NT2/D1 (cell line): ENCODE results near the gene CFAP210.

Experiments used
- DNase-seq: peaks from one replicate; pipeline ENCODE4 v3.0.0-alpha.2; 2011; ENCODE audit warnings: low read depth, low spot score
- H3K27me3 ChIP-seq: 2 replicates; pipeline ENCODE4 v1.6.0; 2011; ENCODE audit warnings: mild to moderate bottlenecking; ENCODE audit not compliant: insufficient read length, insufficient read depth
- H3K36me3 ChIP-seq: 2 replicates; pipeline ENCODE4 v1.6.1; 2011; ENCODE audit warnings: mild to moderate bottlenecking, low read length, mixed read lengths; ENCODE audit not compliant: insufficient read depth, insufficient read length
- H3K4me1 ChIP-seq: 2 replicates; pipeline ENCODE4 v1.5.1; 2011; ENCODE audit not compliant: insufficient read depth, insufficient read length
- H3K4me3 ChIP-seq: 2 replicates; pipeline ENCODE4 v1.5.1; 2011; ENCODE audit warnings: low read depth; ENCODE audit not compliant: insufficient read length
- H3K9ac ChIP-seq: 2 replicates; pipeline ENCODE4 v1.6.0; 2011; ENCODE audit warnings: low read depth; ENCODE audit not compliant: insufficient read length
- H3K9me3 ChIP-seq: 2 replicates; pipeline ENCODE4 v1.5.1; 2011; ENCODE audit warnings: mild to moderate bottlenecking, low read length; ENCODE audit not compliant: insufficient read depth
- SUZ12 ChIP-seq: IDR thresholded peaks from 2 replicates; pipeline ENCODE4 v1.6.1; 2011; ENCODE audit not compliant: insufficient read length, insufficient read depth; ENCODE audit errors: extremely low read depth
- YY1 ChIP-seq: IDR thresholded peaks from 2 replicates; pipeline ENCODE4 v1.6.1; 2011; ENCODE audit not compliant: insufficient read length, insufficient read depth
- ZNF274 ChIP-seq: IDR thresholded peaks from 2 replicates; pipeline ENCODE4 v1.6.1; 2011; ENCODE audit warnings: mild to moderate bottlenecking, low read depth, low read length

Gene CFAP210

GRCh38 chr2:169662744-169663143, 31.5 kb downstream of the CFAP210 start:
- no peaks in the 10 kb centered on the region for H3K9me3 ChIP-seq
- no peaks in the 10 kb centered on the region for H3K36me3 ChIP-seq
- H3K9ac ChIP-seq: no peak overlapping the region
- no peaks in the 10 kb centered on the region for H3K27me3 ChIP-seq
- no peak for DNase-seq
- H3K4me3 ChIP-seq: no peak overlapping the region
- no peaks in the 10 kb centered on the region for H3K4me1 ChIP-seq
- TF ChIP-seq YY1 (no peak), ZNF274 (no peak), SUZ12 (no peak)

- TF ChIP-seq YY1 (no peak), SUZ12 (no peak), ZNF274 (no peak)
- Histone ChIP-seq H3K36me3 (no peaks in the 10 kb centered on the region), H3K4me1 (no peaks in the 10 kb centered on the region), H3K4me3 (no peak overlapping the region), H3K9me3 (no peaks in the 10 kb centered on the region), H3K27me3 (no peaks in the 10 kb centered on the region), H3K9ac (no peak overlapping the region)
- no peak for DNase-seq
These were observed 32.9 kb downstream of the CFAP210 start for GRCh38 chr2:169661265-169661664.

- H3K9ac ChIP-seq: no peak overlapping the region
- no peaks in the 10 kb centered on the region for H3K9me3 ChIP-seq
- no peak overlapping the region for H3K4me3 ChIP-seq
- H3K4me1 ChIP-seq: no peaks in the 10 kb centered on the region
- no peaks in the 10 kb centered on the region for H3K27me3 ChIP-seq
- TF ChIP-seq ZNF274 (no peak), SUZ12 (no peak), YY1 (no peak)
- no peak for DNase-seq
- H3K36me3 ChIP-seq: no peaks in the 10 kb centered on the region
These were observed 34.9 kb downstream of the CFAP210 start for GRCh38 chr2:169659320-169659719.

DNA sequence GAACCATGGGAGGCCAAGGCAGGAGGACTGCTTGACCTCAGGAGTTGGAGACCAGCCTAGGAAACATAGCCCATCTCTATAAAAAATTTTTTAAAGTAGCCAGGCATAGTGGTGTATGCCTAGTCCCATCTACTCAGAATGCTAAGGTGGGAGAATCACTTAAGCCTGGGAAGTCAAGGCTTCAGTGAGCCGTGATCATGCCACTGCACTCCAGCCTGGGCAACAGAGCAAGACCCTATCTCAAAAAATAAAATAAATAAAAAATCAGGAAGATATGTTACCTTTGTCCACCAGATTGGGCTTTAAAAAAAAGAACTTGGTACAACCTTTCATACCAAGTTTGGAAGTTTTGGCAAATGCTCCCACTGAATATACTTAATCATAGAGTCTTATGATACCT, 35.3 kb downstream of the CFAP210 start:
- no peak overlapping the region for H3K4me3 ChIP-seq
- H3K9me3 ChIP-seq: no peaks in the 10 kb centered on the region
- H3K9ac ChIP-seq: no peak overlapping the region
- H3K36me3 ChIP-seq: no peaks in the 10 kb centered on the region
- H3K4me1 ChIP-seq: no peaks in the 10 kb centered on the region
- H3K27me3 ChIP-seq: no peaks in the 10 kb centered on the region
- no peak for DNase-seq
- no peak for TF ChIP-seq ZNF274
- TF ChIP-seq SUZ12: no peak
- TF ChIP-seq YY1: no peak

DNA sequence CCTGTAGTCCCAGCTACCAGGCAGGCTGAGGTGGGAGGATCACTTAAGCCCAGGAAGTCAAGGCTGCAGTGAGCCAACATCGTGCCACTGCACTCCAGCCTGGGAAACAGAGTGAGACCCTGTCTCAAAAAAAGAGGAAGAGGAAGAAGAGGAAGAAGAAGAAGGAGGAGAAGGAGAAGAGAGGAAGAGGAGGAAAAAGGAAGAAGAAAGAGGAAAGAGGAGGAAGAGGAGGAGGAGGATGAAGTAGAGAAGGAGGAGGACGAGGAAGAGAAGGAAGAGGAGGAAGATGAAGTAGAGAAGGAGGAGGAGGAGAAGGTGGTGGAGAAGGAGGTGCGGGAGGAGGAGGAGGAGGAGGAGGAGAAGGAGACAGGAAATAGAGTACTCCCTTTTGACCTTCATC, 38.0 kb downstream of the CFAP210 start:
- DNase-seq: no peak
- H3K27me3 ChIP-seq: no peaks in the 10 kb centered on the region
- no peak overlapping the region for H3K4me3 ChIP-seq
- no peaks in the 10 kb centered on the region for H3K36me3 ChIP-seq
- no peaks in the 10 kb centered on the region for H3K4me1 ChIP-seq
- H3K9me3 ChIP-seq: no peaks in the 10 kb centered on the region
- H3K9ac ChIP-seq: no peak overlapping the region
- TF ChIP-seq SUZ12 (no peak), YY1 (no peak), ZNF274 (no peak)

- no peak for TF ChIP-seq SUZ12
- no peak for TF ChIP-seq YY1
- no peak for TF ChIP-seq ZNF274
- H3K4me1 ChIP-seq: no peaks in the 10 kb centered on the region
- no peak for DNase-seq
- H3K9ac ChIP-seq: no peak overlapping the region
- no peak overlapping the region for H3K4me3 ChIP-seq
- H3K36me3 ChIP-seq: no peaks in the 10 kb centered on the region
- no peaks in the 10 kb centered on the region for H3K9me3 ChIP-seq
- no peaks in the 10 kb centered on the region for H3K27me3 ChIP-seq
These were observed 40.6 kb downstream of the CFAP210 start for GRCh38 chr2:169653636-169654035.

GRCh38 chr2:169649278-169649677, 44.9 kb downstream of the CFAP210 start:
- no peaks in the 10 kb centered on the region for H3K27me3 ChIP-seq
- no peak for TF ChIP-seq YY1
- no peak for TF ChIP-seq SUZ12
- TF ChIP-seq ZNF274: no peak
- DNase-seq: no peak
- no peaks in the 10 kb centered on the region for H3K36me3 ChIP-seq
- H3K9ac ChIP-seq: no peak overlapping the region
- H3K9me3 ChIP-seq: no peaks in the 10 kb centered on the region
- no peaks in the 10 kb centered on the region for H3K4me1 ChIP-seq
- H3K4me3 ChIP-seq: no peak overlapping the region

- DNase-seq: no peak
These were observed 46.7 kb downstream of the CFAP210 start for GRCh38 chr2:169647496-169647895.

More at GRCh38 chr2:169647496-169647895, 46.7 kb downstream of the CFAP210 start:
- TF ChIP-seq YY1 (no peak), SUZ12 (no peak), ZNF274 (no peak)
- H3K9ac ChIP-seq: no peak overlapping the region
- H3K9me3 ChIP-seq: no peaks in the 10 kb centered on the region
- no peak overlapping the region for H3K4me3 ChIP-seq
- H3K4me1 ChIP-seq: no peaks in the 10 kb centered on the region
- H3K36me3 ChIP-seq: no peaks in the 10 kb centered on the region
- H3K27me3 ChIP-seq: no peaks in the 10 kb centered on the region
